KBM-7 (cell line): ENCODE results near the gene SLC16A13.
"Not testable (repeated sequence)": the region's sequence is repeated elsewhere in the genome, so short reads cannot be mapped to it uniquely, and the experiment has no call there.

Experiments used
- DNase-seq: peaks from one replicate; pipeline ENCODE4 v3.0.0-alpha.2; 2015
- in situ Hi-C: fragments of 300-500 bp; cut with MboI; formaldehyde crosslinking; loops from 2 replicates; pipeline ENCODE4 v1.14.3; 2020; ENCODE audit warnings: low sequenced_read_pairs, low pct_unique_long_range_greater_than_20kb, mixed read lengths

Gene SLC16A13

DNA sequence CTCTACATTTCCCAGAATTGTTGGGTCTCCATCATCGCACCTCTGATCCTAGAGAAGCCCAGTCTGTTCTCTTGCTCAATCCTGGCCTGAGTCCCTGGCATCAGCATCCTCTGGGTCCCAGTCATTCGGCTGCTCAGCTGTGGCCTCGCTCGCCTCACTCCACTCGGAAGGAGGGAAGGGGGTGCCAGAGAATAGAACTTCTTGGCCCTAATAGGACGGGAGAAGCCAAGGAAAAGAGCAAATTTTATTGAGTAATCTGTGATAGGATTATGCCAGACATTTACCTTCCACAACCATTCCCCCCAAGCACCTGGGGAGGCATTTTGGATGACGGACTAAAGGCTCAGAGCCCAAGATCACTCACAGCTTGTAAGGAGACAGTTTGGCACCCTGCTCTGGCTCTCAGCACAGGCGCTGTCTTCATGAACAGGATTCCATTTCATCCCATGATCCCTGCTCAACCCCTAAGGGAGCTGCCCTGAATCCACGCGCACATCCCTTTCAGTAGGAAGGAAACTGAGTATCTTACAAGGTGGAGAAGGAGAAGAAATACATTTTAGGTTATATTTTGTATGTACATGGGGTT, 44.7 kb downstream of the SLC16A13 start:
- in situ Hi-C loops = no loop called here
- DNase-seq = no peak

DNA sequence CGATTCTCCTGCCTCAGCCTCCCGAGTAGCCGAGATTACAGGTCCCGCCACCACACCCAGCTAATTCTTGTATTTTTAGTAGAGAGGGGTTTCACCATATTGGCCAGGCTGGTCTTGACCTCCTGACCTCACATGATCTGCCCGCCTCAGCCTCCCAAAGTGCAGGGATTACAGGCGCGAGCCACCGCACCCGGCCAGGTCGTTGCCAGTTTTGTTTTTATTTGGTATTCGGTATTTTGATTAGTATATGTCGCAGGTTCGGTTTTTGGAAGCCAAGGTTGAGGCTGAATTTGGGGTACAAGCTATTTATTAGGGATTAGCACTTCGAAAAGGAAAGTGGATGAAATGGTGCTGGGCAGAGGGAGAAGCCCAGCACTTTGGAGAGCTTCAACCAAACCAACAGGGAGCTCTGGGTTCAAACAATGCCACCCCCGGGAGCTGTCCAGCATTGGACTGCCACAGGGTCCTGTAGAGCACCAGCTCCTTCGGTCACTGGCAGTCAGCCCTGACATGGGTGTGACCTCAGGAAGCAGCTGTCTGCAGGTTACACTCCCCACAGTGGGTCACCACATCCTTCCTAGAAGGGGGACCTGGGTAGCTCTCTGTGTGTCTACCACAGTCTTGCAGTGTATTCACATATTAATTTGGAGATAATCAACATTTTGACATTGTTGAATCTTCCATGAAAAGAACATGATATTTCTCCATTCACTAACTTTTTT, 45.7 kb downstream of the SLC16A13 start:
- DNase-seq = peak; percentile 33
- in situ Hi-C loops = no loop called here

DNA sequence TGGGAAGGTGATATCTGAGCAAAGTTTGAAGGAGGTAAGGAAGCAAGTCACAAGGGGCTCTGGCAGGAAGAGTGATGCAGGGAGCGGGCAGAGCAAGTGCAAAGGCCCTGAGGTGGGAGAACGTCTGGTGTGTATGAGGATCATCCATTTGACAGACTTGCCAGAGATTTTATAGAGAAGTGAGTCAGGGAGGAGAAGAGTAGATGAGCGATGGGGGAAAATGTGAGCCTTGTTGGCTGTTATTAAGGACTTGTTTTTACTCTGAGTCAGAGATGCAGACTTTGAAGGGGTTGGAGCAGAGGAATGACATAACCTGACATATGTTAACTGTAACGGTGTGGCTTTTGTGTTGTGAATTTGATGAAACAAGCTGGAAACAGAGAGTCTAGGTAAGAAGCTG, 47.8 kb downstream of the SLC16A13 start:
- DNase-seq = no peak
- in situ Hi-C loops = no loop called here

DNA sequence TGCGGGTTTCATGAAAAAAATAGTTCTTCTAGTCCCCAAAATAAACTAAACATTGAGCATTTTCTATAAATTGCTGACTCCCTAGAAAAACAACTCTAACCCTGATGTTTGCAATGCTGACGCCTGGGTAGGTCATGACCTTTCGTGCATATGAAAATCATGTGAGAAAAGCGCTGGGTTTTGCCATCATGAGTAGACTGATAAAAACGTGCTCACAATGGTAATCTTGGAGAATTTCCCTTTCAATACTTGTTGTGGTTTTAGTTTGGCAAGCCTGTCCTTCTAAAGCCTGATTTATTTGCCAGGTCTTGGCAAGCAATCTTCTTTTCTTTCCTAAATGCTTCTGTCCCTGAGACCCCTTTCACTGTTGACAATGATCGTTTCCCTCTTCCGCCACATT, 48.3 kb downstream of the SLC16A13 start:
- in situ Hi-C loops = no loop called here
- no peak for DNase-seq

DNA sequence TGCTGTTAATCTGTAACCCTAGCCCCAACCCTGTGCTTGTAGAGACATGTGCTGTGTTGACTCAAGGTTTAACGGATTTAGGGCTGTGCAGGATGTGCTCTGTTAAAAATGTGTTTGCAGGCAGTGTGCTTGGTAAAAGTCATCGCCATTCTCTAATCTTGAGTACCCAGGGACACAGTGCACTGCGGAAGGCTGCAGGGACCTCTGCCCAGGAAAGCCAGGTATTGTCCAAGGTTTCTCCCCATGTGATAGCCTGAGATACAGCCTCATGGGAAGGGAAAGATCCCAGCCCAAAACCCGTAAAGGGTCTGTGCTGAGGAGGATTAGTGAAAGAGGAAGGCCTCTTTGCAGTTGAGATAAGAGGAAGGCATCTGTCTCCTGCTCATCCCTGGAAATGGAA, 52.6 kb downstream of the SLC16A13 start:
- in situ Hi-C loops, DNase-seq: not testable (repeated sequence)

DNA sequence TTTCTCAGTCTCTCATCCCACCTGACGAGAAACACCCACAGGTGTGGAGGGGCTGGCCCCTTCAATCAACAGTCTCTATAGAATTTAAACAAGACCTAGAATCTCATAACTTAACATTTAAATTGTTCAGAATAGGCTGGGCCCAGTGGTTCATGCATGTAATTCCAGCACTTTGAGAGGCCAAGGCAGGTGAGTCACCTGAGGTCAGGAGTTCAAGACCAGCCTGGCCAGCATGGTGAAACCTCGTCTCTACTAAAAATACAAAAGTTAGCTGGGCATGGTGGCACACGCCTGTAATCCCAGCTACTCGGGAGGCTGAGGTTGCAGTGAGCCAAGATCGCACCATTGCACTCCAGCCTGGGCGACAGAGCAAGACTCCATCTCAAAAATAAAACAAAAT, 53.8 kb downstream of the SLC16A13 start:
- in situ Hi-C loops, DNase-seq: not testable (repeated sequence)
